ENCODE measurements around the gene RTN4IP1.

- TF ChIP-seq YY1 (IDR thresholded peaks at IDR 0.05; ENCODE audit: insufficient read depth, insufficient read length) (no peak), SUZ12 (IDR thresholded peaks at IDR 0.05; ENCODE audit: extremely low read depth, insufficient read depth, insufficient read length) (no peak), ZNF274 (IDR thresholded peaks at IDR 0.05; ENCODE audit: low read depth, low read length) (no peak)
These were observed 48.0 kb upstream of the RTN4IP1 start for GRCh38 chr6:106677282-106677681.
